ENCODE measurements around the gene EEF1A2. TPM values are rescaled to one million over a fixed set of nuclear protein-coding genes. Genes with fewer than 3 reads are reported as not detected.

Gene EEF1A2
- total and polyA plus RNA-seq, 2 donors (not counting 3 experiments of a cell fraction or from before 2014, with no cell fraction given), result 2.7 to 3.4 TPM

- DNase-seq (ENCODE audit: low read depth, low spot score) (peak; percentile 41), FAIRE-seq (no peak)
- no peaks in the 10 kb centered on the region for H3K27me3 ChIP-seq (ENCODE audit: control insufficient read depth in 2 of 2, insufficient read depth in 2 of 2, low read length in 2 of 2)
- dilution Hi-C loops (cut with MboI; ENCODE audit: extremely low pct_ligation_motif_present, low sequenced_read_pairs) (no loop called here), intact Hi-C loops (cut with micrococcal nuclease) (no loop called here)
- no TSS peak for BruUV-seq (replicated peaks)
- ChIA-PET CTCF (interaction anchor here (0.6 to 1.3 kb wide), 6 partner anchors 10 to 532 kb away, joined by 3 to 4 read pairs (median 3); no protein-coding TSS in a partner anchor), POLR2A (no interaction called here)
- H2AFZ ChIP-seq (ENCODE audit: low read depth, low read length), result no peak overlapping the region
- no peaks in the 10 kb centered on the region for H3K9me1 ChIP-seq (replicated peaks; ENCODE audit: control insufficient read depth, extremely low read depth, insufficient read depth, low read length)
- H4K20me1 ChIP-seq (replicated peaks; ENCODE audit: control insufficient read depth, extremely low read depth, insufficient read depth, low read length), result no peaks in the 10 kb centered on the region
- H3K9me3 ChIP-seq (replicated peaks; ENCODE audit: control insufficient read depth, insufficient read depth, low read length), result no peaks in the 10 kb centered on the region
- H3K27ac ChIP-seq (ENCODE audit: insufficient read depth, low read depth, low read length), result no peak overlapping the region
- no peak overlapping the region for H3K4me2 ChIP-seq (ENCODE audit: insufficient read depth, low read length)
- no peaks in the 10 kb centered on the region for H3K36me3 ChIP-seq (ENCODE audit: control insufficient read depth in 2 of 2, extremely low read depth in 1 of 2, insufficient read depth in 2 of 2, low read length in 2 of 2)
- TF ChIP-seq GATA2 (IDR thresholded peaks at IDR 0.05; ENCODE audit: insufficient read depth, insufficient read length, low read depth, low read length) (no peak), CTCF (IDR thresholded peaks at IDR 0.05; ENCODE audit: extremely low read depth in 1 of 2, insufficient read depth in 1 of 2, low read depth in 1 of 2, low read length in 2 of 2) (peak; percentile 33 to 70), JUN (IDR thresholded peaks at IDR 0.05; ENCODE audit: borderline replicate concordance, insufficient read depth, insufficient read length, low read depth) (no peak)
- H3K4me3 ChIP-seq (replicated peaks in 1 of 3; ENCODE audit: insufficient read depth in 1 of 3, low read depth in 1 of 3, low read length in 3 of 3), result no peak overlapping the region
- H3K79me2 ChIP-seq (ENCODE audit: control insufficient read depth, insufficient read depth, low read length), result no peaks in the 10 kb centered on the region
- no peaks in the 10 kb centered on the region for H3K4me1 ChIP-seq (ENCODE audit: control insufficient read depth, extremely low read depth, insufficient read depth, low read length)
- no peak overlapping the region for H3K9ac ChIP-seq (replicated peaks; ENCODE audit: extremely low read depth, insufficient read depth, low read length)
These were observed 56.8 kb downstream of the EEF1A2 start for GRCh38 chr20:63442100-63442493.

All from endothelial cell of umbilical vein (primary cell).